GM21717 (cell line): ENCODE measurements around the gene RELN.
"Not testable (repeated sequence)": the region's sequence is repeated elsewhere in the genome, so short reads cannot be mapped to it uniquely, and the experiment has no call there.

ENCODE experiments used
- ATAC-seq: cut with Tn5 transposase; IDR thresholded peaks from one replicate; pipeline ENCODE4 v1.9.1; 2021; ENCODE audit warnings: mild to moderate bottlenecking, moderate library complexity; ENCODE audit not compliant: unreplicated experiment

Gene RELN

DNA sequence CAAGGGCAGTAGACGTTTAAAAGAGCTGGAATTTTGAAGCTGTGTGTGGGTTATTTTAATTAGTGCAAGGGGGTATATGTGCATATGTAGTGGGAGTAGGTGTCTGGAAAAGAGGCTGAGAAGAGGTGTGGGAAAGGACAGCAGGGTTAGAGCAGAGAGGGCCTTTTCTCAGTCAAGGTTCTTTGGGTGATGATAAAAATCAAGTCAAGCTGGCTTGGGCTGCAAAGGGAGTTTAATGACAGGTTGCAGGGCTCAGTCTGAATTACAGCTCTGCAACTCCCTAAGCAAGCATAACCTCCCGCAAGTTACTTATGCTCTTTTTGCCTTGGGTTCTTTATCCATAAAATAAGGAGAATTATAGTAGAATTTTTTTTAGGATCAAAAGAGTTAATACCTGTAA lies 83.5 kb downstream of the RELN start:
- ATAC-seq = no peak

DNA sequence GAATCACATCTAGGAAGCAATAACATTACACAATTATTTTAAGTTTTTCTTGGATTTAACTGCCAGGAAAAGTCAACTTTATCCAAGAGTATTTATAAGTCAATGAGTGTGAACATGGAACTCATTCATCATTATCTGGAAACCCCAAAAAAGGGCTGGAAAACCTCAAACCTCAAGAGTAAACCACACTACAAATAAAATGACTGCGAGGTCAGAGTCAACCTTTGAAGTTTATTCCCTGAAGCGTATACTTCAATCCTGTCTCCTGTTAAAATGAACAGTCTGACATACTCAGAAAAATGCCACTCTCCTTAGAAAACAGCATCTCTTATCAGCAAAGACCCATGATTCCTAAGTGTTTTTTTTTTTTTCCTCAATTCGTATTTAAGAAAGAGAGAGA lies 86.5 kb downstream of the RELN start:
- no peak for ATAC-seq

DNA sequence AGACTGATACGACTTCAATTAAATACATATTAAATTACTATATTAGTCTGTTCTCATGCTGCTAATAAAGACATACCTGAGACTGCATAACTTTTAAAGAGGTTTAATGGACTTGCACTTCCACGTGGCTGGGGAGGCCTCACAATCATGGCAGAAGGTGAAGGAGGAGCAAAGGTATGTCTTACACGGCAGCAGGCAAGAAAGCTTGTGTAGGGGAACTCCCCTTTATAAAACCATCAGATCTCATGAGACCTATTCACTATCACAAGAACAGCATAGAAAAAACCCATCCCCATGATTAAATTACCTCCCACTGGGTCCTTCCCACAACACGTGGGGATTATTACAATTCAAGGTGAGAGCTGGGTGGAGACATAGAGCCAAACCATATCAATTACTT lies 92.6 kb downstream of the RELN start:
- ATAC-seq = not testable (repeated sequence)

GRCh38 chr7:103894656-103895596 lies 94.5 kb downstream of the RELN start:
- no peak for ATAC-seq

- no peak for ATAC-seq
These were observed 96.1 kb downstream of the RELN start for GRCh38 chr7:103893350-103893749.

DNA sequence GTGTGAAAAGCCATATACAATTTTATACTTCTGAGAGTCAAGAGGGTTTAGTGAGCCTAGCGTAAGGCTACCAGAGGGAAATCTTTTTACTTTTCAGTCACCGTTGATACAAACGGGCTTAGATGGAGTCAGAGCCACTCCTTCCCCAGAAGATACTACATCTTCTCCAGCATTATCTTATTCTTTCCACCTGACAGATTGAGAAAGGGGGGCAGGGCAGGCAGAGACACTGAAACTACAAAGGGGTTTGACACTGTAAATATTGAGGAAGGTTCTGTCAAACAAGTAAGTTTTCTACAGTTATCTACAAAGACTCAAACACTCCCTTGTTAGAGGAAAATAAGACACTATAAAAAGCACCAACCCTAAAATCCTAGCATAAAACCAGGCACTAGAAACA lies 100.0 kb downstream of the RELN start:
- ATAC-seq = no peak

GRCh38 chr7:103888603-103889153 lies 100.8 kb downstream of the RELN start:
- ATAC-seq = no peak

DNA sequence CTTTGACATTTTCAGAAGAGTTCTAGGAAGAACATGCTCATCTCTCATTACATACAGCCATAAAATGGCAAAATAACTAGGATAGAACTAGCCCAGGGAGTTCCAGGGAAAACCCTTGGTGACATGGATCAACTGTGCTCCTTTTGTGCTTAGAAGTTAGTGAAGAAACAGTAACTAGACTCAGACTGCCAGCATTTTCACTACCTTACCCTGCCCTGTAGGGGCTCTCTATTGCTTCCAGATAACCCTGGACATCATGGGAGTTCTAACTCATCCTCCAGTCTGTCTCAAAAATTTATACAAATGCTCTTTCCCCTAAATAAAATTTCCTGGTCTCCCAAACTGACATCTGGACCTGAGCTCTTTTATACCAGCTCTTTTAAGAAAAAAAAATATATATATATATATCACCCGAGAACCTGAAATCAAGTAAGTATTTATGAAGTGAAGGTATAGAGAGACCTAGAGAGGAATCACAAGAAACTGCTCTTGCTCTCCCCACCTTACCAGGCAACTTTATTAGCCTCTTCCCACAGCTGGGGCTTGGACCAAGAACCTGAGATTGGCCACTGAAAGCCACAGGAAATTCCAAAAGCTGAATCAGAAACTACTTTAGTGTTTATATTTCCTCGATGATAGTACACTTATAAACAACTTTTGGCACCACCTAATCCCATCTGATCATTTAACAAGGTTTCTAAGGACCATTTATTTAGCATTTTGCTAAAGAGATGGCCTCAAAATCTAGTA lies 101.4 kb downstream of the RELN start:
- ATAC-seq = no peak

- no peak for ATAC-seq
These were observed 102.4 kb downstream of the RELN start for GRCh38 chr7:103887050-103887449.

GRCh38 chr7:103879928-103880600 lies 109.4 kb downstream of the RELN start:
- ATAC-seq = no peak

GRCh38 chr7:103879411-103879810 lies 110.0 kb downstream of the RELN start:
- no peak for ATAC-seq

DNA sequence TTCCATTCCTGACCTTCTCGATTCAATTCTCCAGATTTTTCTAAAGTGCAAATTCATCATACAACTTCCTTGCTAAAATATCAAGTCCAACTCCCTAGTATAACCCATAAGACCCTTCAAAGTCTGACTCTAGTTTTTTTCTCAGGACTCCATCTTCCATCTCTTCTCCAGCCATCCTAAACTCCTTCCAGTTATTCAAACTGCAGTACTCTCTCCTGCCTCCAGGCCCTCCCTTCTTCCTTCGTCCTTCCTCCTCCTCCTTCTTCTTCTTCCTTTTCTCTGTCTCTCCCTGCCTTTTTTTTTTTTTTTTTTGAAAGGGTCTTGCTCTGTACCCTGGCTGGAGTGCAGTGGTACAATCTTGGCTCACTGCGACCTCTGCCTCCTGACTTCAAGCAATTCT lies 111.9 kb downstream of the RELN start:
- ATAC-seq = no peak

DNA sequence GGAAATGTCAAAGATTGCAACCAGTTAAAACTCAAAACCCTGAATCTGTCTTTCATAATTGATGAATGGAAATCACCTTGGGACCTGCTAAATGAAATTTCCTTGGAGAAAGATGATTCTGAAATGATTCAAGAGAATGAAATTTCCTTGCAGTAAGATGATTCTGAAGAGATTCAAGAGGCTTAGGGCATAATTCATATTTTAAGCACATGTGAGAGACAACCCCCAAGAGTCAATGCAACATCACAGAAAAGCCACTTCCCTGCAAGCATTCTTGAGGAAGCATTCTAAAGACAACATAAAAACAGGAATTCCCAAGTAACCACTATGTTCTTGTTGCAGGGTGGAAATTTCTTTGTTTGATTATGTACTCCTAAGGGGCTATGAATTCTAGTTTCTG lies 113.7 kb downstream of the RELN start:
- ATAC-seq = no peak

DNA sequence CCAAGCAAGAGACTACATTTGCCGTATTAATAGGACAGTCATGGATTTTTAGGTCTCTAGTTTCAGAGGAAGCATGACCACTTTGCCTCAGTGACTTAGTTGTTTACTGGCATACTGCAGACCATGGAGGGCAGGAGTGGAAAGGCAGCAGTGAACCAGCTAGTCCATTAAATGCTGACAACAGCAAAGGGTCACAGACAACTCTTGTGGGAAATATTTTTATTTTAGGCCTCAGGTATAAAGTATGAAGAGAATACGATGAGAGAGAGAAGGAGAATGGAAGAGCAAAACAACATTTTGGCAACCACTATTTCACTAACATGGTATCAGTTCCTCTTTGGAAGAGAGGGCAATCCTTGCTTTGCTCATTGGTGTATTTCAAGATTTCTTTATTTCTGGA lies 118.0 kb downstream of the RELN start:
- no peak for ATAC-seq

GRCh38 chr7:103870664-103871063 lies 118.8 kb downstream of the RELN start:
- ATAC-seq = no peak

GRCh38 chr7:103867874-103868273 lies 121.6 kb downstream of the RELN start:
- ATAC-seq = no peak

GRCh38 chr7:103866919-103867318 lies 122.5 kb downstream of the RELN start:
- no peak for ATAC-seq

DNA sequence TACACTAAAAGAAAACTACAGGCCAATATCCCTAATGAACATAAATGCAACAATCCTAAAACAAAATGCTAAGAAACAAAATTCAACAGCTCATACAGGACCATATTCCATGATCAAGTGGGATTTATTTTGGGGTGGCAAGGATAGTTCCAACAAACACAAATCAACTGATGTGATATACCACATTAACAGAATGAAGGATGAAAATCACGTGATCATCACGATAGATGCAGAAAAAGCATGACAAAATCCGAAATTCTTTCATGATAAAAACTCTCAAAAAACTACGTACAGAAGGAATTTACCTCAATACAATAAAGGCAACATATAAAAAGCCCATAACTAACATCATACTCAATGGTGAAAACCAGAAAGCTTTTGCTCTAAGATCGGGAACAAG lies 124.0 kb downstream of the RELN start:
- ATAC-seq = no peak

DNA sequence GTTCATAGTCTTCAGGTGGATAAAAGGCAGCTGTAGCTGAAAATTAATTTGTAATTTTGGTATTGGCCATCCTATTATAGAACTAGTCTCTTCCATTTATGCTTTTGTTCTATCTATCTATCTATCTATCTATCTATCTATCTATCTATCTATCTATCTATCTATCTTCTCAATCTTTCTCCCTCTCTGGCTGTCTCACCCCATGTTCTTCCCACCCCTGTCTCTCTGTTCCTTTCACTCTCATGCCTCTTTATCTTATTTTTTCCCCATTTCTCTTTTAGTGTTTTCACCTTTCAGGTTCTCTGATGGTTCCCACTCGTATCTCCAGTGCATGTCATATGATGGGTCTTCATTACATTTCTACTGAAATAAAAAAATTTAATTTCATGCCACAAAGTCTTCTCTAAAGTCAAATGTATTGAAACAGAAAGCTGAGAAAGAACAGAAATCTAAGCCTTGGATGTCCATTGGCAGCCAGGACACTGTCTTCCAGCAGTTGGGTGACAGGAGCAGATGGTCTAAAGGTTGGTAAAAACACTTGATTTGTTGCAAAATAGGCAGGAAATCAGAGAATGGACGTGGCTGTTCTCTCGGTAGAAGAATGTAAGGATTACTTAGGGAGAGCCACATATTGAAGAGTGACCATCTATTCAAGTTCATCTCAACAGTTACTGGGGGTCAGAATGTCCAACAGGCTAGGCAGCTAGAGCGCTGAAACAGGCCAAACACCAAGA lies 127.0 kb downstream of the RELN start:
- no peak for ATAC-seq

DNA sequence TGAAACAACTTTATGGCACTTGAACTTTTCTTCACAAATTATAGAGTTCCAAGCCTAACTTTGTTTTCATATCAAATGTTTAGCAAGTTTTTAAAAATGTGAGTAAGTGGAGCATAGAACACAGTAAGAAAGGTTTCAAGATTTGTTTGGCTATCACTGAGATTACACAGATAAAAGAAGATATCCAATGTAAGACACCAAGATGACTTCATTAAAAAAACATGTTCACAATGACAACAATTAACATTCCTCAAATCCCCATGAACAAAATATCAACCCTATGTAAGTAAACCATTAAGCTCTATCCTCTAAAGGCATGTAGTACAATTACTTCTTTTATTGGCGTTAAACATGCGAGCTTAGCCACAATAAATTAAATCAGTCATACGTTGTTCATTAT lies 129.7 kb downstream of the RELN start:
- ATAC-seq = no peak

DNA sequence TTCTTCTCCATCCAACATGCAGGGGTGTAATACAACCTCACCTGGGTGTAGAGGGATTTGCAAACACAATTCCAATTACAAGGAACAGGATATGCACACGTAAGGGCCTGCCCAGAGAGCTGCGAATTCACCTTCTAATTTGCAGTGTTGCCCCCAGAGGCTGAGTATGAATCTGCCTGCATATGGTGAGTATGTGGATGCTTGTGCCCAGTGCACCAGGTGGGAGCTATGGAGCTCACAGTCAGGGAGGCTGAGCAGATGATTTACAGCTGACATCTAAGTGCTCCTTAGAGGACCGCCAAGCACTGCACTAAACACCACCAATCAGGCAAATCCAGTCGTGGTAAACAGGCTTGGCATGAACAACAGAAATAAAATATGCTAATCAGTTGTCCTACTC lies 132.0 kb downstream of the RELN start:
- no peak for ATAC-seq
